HEK293 (cell line): ENCODE results near the gene ACAA1.
A peak's percentile ranks its signal among the peaks of the same experiment; 100 is the strongest.

ENCODE experiments used
- CTCF ChIA-PET: fragments of 350-600 bp; formaldehyde crosslinking; extraction: SDS; loops from one replicate; lab custom pipeline; 2021; ENCODE audit warnings: antibody characterized with exemption; lab: Yijun Ruan, JAX
- POLR2A ChIA-PET: fragments of 300-600 bp; formaldehyde crosslinking; extraction: SDS; loops from one replicate; lab custom pipeline; 2020; ENCODE audit warnings: antibody characterized with exemption, inconsistent platforms; lab: Yijun Ruan, JAX
- H3K27ac ChIP-seq: fragments of 200-500 bp; sonication (Bioruptor generic); 2 replicates; pipeline ENCODE4 v1.5.1; 2014; ENCODE audit warnings: low read depth, low read length, control low read depth, inconsistent platforms; ENCODE audit errors: extremely low read depth
- H3K36me3 ChIP-seq, 2 experiments: fragments of 200-500 bp in 1 of 2; sonication (Bioruptor generic) in 1 of 2; 1 replicate in 1 of 2; 2 replicates in 1 of 2; pipeline ENCODE4 v1.5.1; 2014 to 2017; ENCODE audit warnings: inconsistent platforms in 2 of 2, low read length in 2 of 2; ENCODE audit not compliant: control insufficient read depth in 2 of 2, insufficient read depth in 1 of 2
- H3K4me1 ChIP-seq: fragments of 200-500 bp; sonication (Bioruptor generic); 2 replicates; pipeline ENCODE4 v1.5.1; 2014; ENCODE audit warnings: mild to moderate bottlenecking, low read length, inconsistent platforms; ENCODE audit not compliant: control insufficient read depth, insufficient read depth
- H3K4me3 ChIP-seq: 2 replicates; pipeline ENCODE4 v1.5.1; 2011; ENCODE audit warnings: low read depth, mild to moderate bottlenecking, control low read depth, low read length, moderate library complexity
- H3K9me3 ChIP-seq: fragments of 200-500 bp; sonication (Bioruptor generic); 2 replicates; pipeline ENCODE4 v1.5.1; 2014; ENCODE audit warnings: low read depth, low read length, inconsistent platforms; ENCODE audit not compliant: control insufficient read depth, insufficient read depth
- ATF2 ChIP-seq: fragments of 450-650 bp; formaldehyde crosslinking; IDR thresholded peaks from 2 replicates; pipeline ENCODE4 v1.5.1; 2016; ENCODE audit warnings: missing biosample characterization, missing genetic modification characterization, low read depth
- EGR2 ChIP-seq: fragments of 450-650 bp; formaldehyde crosslinking; IDR thresholded peaks from 2 replicates; pipeline ENCODE4 v1.5.1; 2016; ENCODE audit warnings: low read depth, missing biosample characterization, missing genetic modification characterization
- KLF16 ChIP-seq: fragments of 450-650 bp; formaldehyde crosslinking; IDR thresholded peaks from 2 replicates; pipeline ENCODE4 v1.5.1; 2017; ENCODE audit warnings: missing biosample characterization, missing genetic modification characterization
- KLF8 ChIP-seq: fragments of 450-650 bp; formaldehyde crosslinking; IDR thresholded peaks from 2 replicates; pipeline ENCODE4 v1.5.1; 2016; ENCODE audit warnings: missing biosample characterization, missing genetic modification characterization
- PATZ1 ChIP-seq: fragments of 450-650 bp; formaldehyde crosslinking; IDR thresholded peaks from 2 replicates; pipeline ENCODE4 v1.5.1; 2016; ENCODE audit warnings: missing biosample characterization, missing genetic modification characterization
- PRDM2 ChIP-seq: fragments of 450-650 bp; formaldehyde crosslinking; IDR thresholded peaks from 2 replicates; pipeline ENCODE4 v1.5.1; 2016; ENCODE audit warnings: missing biosample characterization, missing genetic modification characterization, borderline replicate concordance
- PRDM4 ChIP-seq: fragments of 450-650 bp; formaldehyde crosslinking; IDR thresholded peaks from 2 replicates; pipeline ENCODE4 v1.5.1; 2017; ENCODE audit warnings: missing biosample characterization, missing genetic modification characterization
- SCRT2 ChIP-seq: fragments of 450-650 bp; formaldehyde crosslinking; IDR thresholded peaks from 2 replicates; pipeline ENCODE4 v1.5.1; 2016; ENCODE audit warnings: missing biosample characterization, missing genetic modification characterization
- SP2 ChIP-seq: fragments of 450-650 bp; formaldehyde crosslinking; IDR thresholded peaks from 2 replicates; pipeline ENCODE4 v1.5.1; 2016; ENCODE audit warnings: missing biosample characterization, missing genetic modification characterization
- SP3 ChIP-seq: fragments of 450-650 bp; formaldehyde crosslinking; IDR thresholded peaks from 2 replicates; pipeline ENCODE4 v1.5.1; 2016; ENCODE audit warnings: missing biosample characterization, missing genetic modification characterization
- ZBTB17 ChIP-seq: fragments of 450-650 bp; formaldehyde crosslinking; IDR thresholded peaks from 2 replicates; pipeline ENCODE4 v1.5.1; 2016; ENCODE audit warnings: missing biosample characterization, missing genetic modification characterization
- ZBTB21 ChIP-seq: fragments of 450-650 bp; formaldehyde crosslinking; IDR thresholded peaks from 2 replicates; pipeline ENCODE4 v1.5.1; 2017; ENCODE audit warnings: missing biosample characterization, missing genetic modification characterization
- ZBTB48 ChIP-seq: fragments of 450-650 bp; formaldehyde crosslinking; IDR thresholded peaks from 2 replicates; pipeline ENCODE4 v1.5.1; 2016; ENCODE audit warnings: missing biosample characterization, missing genetic modification characterization
- ZEB2 ChIP-seq: fragments of 450-650 bp; formaldehyde crosslinking; IDR thresholded peaks from 2 replicates; pipeline ENCODE4 v1.5.1; 2016; ENCODE audit warnings: missing biosample characterization, missing genetic modification characterization
- ZFHX2 ChIP-seq: fragments of 450-650 bp; formaldehyde crosslinking; conservative IDR thresholded peaks from 2 replicates; pipeline ENCODE4 v1.5.1; 2016; ENCODE audit warnings: missing biosample characterization, missing genetic modification characterization
- ZFP3 ChIP-seq: fragments of 450-650 bp; formaldehyde crosslinking; IDR thresholded peaks from 2 replicates; pipeline ENCODE4 v1.5.1; 2016; ENCODE audit warnings: low read depth, missing biosample characterization, missing genetic modification characterization
- ZNF121 ChIP-seq: fragments of 450-650 bp; formaldehyde crosslinking; IDR thresholded peaks from 2 replicates; pipeline ENCODE4 v1.5.1; 2016; ENCODE audit warnings: missing biosample characterization, missing genetic modification characterization
- ZNF138 ChIP-seq: fragments of 450-650 bp; formaldehyde crosslinking; IDR thresholded peaks from 2 replicates; pipeline ENCODE4 v1.5.1; 2016; ENCODE audit warnings: missing biosample characterization, missing genetic modification characterization, borderline replicate concordance
- ZNF19 ChIP-seq: fragments of 450-650 bp; formaldehyde crosslinking; IDR thresholded peaks from 2 replicates; pipeline ENCODE4; 2016; ENCODE audit warnings: missing biosample characterization, missing genetic modification characterization, low read depth
- ZNF341 ChIP-seq: fragments of 450-650 bp; formaldehyde crosslinking; IDR thresholded peaks from 2 replicates; pipeline ENCODE4; 2016; ENCODE audit warnings: low read depth, missing biosample characterization, missing genetic modification characterization
- ZNF48 ChIP-seq: fragments of 450-650 bp; formaldehyde crosslinking; IDR thresholded peaks from 2 replicates; pipeline ENCODE4 v1.5.1; 2016; ENCODE audit warnings: missing biosample characterization, missing genetic modification characterization
- ZNF513 ChIP-seq: fragments of 450-650 bp; IDR thresholded peaks from 2 replicates; pipeline ENCODE4 v1.5.1; 2018; ENCODE audit warnings: missing biosample characterization, missing genetic modification characterization
- ZNF529 ChIP-seq: fragments of 450-650 bp; formaldehyde crosslinking; IDR thresholded peaks from 2 replicates; pipeline ENCODE4 v1.5.1; 2017; ENCODE audit warnings: missing genetic modification characterization, missing biosample characterization; ENCODE audit not compliant: insufficient replicate concordance
- ZXDB ChIP-seq: fragments of 450-650 bp; formaldehyde crosslinking; IDR thresholded peaks from 2 replicates; pipeline ENCODE4 v1.5.1; 2016; ENCODE audit warnings: missing biosample characterization, missing genetic modification characterization

Gene ACAA1

DNA sequence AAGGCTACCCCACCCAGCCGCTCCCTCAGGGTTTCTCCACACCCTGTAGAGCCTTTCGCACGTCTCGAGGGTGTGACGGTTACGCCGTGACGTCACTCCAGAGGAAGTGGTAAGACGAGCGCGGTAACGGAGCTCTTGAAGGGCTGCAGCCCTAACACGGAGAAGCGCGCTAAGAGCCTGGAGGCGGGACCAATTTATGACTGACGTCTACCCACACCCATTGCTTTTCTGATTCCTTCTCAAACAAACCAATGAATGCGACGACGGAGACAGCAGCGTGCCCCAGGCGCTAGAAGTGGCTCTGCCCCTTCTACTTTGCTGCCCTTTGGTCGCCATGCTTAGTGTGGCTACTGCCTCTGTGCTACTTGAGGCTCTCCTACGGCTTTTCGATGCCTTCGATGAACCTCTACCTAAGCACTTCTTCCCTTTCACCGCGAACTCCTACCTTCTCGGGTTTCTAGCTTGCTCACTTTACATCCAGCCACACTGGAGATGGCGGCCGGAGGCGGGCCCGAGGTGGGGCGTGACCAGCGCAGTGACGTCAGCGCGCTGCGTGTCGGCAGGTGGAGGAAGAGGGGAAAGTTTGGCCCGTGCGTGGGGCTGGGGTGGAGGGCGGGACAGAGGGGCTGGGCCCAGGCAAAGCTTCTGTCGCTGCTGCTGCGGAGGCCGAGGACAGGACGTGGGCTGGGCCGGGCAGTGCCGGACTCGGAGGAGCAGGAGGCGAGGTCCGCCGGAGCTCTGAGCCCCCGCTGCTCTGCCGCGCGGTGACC is 28.2 kb upstream of the ACAA1 start, which contains the start of gene OXSR1:
Gene OXSR1, plus strand, starts transcription at position 586 of the 770 bp plus-strand sequence. CDS start 340 bp downstream, outside the sequence.
- POLR2A ChIA-PET, result interaction anchor here (0.5 to 4.1 kb wide), 11 partner anchors 11 to 1008 kb away, joined by 3 to 48 read pairs (median 3); partner anchors contain the start of genes ACAA1, MYD88 and XYLB
- Histone ChIP-seq H3K36me3 (no peaks in the 10 kb centered on the region), H3K27ac (peak within 1 kb of the TSS; percentile 82), H3K9me3 (no peaks in the 10 kb centered on the region), H3K4me1 (no peaks in the 10 kb centered on the region), H3K4me3 (peak within 1 kb of the TSS; percentile 80)
- CTCF ChIA-PET, result interaction anchor here (0.7 kb wide), 3 partner anchors 14 to 489 kb away, joined by 3 to 6 read pairs (median 4); no protein-coding TSS in a partner anchor
- TF ChIP-seq ZBTB17 (peak; percentile 89), KLF8 (peak; percentile 93), ZNF48 (tag by site-specific recombination) (no peak), PRDM2 (tag by site-specific recombination) (no peak), ZNF513 (tag by site-specific recombination) (0 out of 2 replicates have a peak, but pooled peaks have one; percentile 42), SP2 (tag by site-specific recombination) (peak; percentile 89), ZNF19 (tag by site-specific recombination) (no peak), ZXDB (peak; percentile 97), PRDM4 (no peak), ZEB2 (tag by site-specific recombination) (peak; percentile 40), ZNF529 (tag by site-specific recombination) (no peak), ZNF121 (tag by site-specific recombination) (peak; percentile 93), ZFP3 (tag by site-specific recombination) (no peak), ZBTB48 (tag by site-specific recombination) (peak; percentile 53; the same call in 1 of the 2 replicates), PATZ1 (tag by site-specific recombination) (peak; percentile 72; the same call in 1 of the 2 replicates), SP3 (tag by site-specific recombination) (peak; percentile 98), ATF2 (tag by site-specific recombination) (peak; percentile 98), ZNF138 (no peak), SCRT2 (tag by site-specific recombination) (peak; percentile 65; the same call in 1 of the 2 replicates), EGR2 (tag by site-specific recombination) (peak; percentile 77), ZNF341 (tag by site-specific recombination) (peak; percentile 74), ZBTB21 (peak; percentile 99), ZFHX2 (tag by site-specific recombination) (peak; percentile 86), KLF16 (tag by site-specific recombination) (peak; percentile 71)
